HG03103 (cell line): ENCODE data around the gene CNOT6.
"Not testable (repeated sequence)": the region's sequence is repeated elsewhere in the genome, so short reads cannot be mapped to it uniquely, and the experiment has no call there.

Experiments used
- ATAC-seq: cut with Tn5 transposase; IDR thresholded peaks from one replicate; pipeline ENCODE4 v1.9.1; 2021; ENCODE audit warnings: low read depth; ENCODE audit not compliant: unreplicated experiment

Gene CNOT6

DNA sequence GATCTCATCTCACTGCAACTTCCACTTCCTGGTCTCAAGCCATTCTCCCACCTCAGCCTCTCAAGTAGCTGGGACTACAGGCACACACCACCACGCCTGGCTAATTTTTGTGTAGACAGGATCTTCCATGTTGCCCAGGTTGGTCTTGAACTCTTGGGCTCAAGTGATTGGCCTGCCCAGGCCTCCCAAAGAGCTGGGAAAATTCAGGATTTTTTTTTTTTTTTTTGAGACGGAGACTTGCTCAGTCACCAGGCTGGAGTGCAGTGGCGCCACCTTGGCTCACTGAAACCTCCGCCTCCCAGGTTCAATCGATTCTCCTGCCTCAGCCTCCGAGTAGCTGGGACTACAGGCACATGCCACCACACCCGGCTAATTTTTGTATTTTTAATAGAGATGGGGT, 21.8 kb downstream of the CNOT6 start:
- not testable (repeated sequence) for ATAC-seq

DNA sequence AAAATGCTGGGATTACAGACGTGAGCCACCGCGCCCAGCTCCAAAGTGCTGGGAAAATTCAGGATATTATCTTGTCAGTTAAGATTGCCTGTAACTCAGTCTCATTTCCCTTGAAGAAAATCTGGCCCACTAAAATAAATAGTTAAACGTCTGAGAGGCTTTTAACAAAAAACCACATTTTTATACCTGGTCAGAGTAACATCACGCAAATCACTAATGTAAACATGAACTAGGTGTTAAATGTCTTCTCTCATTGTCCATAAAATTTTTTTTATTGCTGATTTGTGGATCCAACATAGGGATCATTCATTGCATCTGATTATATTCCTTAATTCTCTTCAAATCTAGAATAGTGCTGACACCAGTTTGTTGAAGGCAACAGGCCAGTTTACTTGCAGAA, 22.3 kb downstream of the CNOT6 start:
- ATAC-seq: no peak

DNA sequence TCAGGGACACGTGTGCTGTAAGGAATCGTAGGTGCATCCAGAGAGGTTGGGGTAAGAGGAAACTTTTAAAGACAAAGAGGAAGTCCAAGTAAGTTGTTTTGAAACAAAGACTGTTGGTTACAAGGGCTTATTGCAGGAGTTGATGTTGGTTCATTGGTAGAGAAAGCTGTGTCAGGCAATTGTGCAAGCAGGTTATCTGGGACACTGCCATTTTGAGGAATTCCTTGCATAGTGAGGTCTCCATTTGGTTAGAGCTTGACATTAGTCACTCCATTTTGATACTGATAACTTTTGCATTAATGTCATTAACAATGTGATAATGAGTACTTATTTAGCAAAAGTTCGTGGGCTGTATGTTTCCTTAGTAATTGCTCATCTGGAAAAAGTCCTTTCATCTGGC, 24.9 kb downstream of the CNOT6 start:
- ATAC-seq: no peak

DNA sequence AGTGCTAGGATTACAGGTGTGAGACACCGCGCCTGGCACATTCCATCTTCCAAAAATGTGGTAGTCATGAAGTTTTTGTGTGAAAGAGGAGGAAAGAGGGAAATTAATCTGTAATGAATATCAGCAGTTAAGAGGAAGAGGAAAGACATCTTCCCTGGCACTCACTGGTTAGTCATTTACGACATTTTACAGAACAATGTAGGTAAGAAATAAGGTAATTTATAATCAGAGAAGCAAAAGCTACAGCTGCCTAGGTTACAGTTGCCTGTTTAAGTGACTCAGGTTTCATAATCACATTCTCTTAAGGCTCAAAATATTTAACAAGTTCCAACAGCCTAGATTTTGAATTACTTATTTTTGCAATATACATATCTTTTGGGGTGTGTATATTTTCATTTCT, 26.9 kb downstream of the CNOT6 start:
- no peak for ATAC-seq

DNA sequence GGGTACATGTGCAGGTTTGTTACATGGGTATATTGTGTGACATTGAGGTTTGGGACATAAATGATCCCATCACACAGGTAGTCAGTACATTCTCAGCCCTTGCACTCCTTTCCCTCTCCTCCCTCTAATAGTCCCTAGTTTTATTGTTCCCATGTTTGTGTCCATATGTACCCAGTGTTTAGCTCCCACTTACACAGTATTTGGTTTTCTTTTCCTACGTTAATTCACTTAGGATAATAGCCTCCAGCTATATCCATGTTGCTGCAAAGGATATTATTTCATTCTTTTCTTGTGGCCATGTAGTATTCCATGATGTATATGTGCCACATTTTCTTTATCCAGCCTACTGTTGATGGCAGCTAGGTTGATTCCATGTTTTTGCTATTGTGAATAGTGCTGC, 27.4 kb downstream of the CNOT6 start:
- no peak for ATAC-seq

DNA sequence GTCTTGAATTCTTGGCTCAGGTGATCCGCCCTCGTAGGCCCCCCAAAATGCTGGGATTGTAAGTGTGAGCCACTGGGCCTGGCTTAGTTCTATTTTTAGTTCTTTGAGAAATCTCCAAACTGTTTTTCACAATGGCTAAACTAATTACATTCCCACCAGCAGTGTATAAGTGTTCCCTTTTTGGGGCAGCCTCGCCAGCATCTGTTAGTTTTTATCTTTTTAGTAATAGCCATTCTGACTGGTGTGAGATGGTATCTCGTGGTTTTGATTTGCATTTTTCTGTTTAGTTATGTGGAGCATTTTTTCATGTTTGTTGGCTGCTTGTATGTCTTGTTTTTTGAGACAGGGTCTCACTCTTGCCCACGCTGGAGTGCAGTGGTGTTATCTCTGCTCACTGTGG, 28.2 kb downstream of the CNOT6 start:
- ATAC-seq: no peak

DNA sequence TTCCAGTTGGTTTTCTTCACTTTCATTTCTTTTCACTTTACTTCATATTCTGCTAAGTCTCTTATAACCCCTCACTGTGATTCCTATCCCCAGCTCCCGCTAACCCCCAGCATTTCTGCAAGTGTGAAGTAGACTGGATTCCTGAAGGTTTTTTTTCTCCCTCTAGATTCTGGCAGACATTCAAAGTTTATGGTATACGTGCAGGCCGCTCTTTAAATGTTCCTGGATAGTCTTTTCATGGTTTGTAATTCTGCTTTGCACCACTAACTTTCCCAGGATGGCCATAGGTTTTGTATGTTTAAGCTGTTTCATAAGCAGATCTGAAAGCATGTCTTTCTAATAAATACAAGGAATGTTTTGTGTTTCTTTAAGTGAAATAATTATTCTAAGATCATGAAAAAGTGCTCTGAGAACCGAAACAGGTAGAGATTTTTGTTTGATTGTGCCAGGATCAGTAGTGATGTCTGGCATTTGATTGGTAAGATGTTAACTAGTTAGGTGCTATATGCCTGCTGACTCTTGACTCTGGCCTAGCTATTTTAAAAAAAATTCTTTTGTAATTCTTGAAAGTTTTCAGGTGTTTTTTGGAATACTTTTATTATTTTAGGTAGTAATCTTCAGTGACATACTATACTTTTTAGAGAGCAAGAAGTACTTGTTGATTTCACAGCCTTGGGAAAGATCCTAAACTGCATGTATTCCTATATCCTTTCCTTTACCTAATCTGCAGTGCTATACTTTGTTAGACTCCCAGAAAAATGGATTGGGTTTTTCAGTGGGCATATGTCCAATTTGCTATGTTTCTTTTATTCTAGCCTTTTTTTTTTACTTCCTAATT, 29.7 kb downstream of the CNOT6 start:
- ATAC-seq: no peak

DNA sequence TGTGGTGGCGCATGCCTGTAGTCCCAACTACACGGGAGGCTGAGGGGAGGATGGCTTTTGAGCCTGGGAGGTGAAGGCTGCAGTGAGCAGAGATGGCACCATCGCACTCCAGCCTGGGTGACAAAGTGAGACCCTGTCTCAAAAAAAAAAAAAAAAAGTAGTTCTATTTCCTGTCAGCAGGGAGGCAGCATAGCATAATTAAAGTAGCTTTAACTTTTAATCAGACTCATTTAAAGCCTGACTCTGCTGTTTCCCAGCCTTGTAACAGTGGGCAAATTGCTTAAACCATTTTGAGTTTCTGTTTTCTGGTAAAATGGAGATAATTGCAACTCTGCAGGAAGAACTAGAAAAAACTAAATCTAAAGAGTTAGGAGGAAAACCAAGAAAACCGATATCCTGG, 31.2 kb downstream of the CNOT6 start:
- ATAC-seq: no peak

DNA sequence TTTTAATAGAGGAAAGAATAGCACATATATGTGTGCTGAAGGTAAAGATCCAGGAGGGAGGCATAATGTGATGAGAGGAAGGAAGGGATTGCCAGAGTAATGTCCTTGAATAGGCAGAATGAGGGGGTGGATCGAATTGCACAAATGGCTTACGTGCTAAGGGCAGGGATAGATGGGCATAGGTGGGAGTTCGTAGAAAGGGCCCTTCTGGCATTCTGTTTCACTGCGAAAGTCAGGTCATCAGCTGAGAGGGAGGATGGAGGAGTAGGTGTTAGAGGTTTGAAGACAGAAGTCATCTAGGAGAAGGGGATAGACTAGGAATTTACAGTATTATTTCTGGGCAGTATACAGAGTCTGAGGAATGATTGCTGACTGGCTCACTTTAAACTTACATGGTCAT, 32.1 kb downstream of the CNOT6 start:
- ATAC-seq: no peak

DNA sequence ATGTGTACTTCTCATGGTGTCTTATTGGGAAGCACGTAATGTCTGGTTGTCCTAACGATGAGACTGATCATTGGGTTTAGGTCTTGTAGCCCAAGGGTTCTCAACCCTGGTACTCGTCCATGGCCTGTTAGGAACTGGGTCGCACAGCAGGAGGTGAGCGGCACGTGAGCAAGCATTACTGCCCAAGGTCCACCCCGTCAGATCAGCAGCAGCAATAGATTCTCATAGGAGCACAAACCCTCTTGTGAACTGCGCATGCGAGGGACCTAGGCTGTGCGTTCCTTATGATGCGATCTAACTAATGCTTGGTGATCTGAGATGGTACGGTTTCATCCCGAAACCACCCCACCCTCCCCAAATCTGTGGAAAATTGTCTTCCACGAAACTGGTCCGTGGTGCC, 33.5 kb downstream of the CNOT6 start:
- no peak for ATAC-seq

DNA sequence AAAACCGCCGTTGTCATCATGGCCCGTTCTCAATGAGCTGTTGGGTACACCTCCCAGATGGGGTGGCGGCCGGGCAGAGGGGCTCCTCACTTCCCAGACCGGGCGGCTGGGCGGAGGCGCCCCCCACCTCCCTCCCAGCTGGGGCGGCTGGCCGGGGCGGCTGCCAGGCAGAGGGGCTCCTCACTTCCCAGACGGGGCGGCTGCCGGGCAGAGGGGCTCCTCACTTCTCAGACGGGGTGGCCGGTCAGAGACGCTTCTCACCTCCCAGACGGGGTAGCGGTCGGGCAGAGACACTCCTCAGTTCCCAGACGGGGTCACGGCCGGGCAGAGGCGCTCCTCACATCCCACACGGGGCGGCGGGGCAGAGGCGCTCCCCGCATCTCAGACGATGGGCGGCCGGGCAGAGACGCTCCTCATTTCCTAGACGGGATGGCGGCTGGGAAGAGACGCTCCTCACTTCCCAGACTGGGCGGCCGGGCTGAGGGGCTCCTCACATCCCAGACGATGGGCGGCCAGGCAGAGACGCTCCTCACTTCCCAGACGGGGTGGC, 36.9 kb downstream of the CNOT6 start:
- ATAC-seq: not testable (repeated sequence)

DNA sequence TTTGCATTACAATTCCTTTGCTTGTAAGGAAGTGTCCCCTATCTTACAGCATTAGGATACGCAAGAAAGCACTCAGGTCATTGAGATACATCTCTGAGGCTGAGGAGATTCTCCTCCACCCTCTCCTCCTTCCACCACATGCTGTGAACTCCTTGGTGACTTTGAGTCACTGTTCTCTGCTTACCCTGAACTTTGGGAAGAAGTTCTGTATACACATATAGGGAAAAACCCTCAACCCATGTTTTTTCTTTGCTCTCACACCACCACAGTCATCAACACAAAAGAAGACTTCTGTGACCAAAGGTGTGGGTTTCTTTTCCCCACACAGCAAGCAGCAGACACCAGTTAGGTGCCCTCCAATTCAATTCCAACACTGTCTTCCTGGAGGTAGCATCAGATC, 38.1 kb downstream of the CNOT6 start:
- no peak for ATAC-seq

DNA sequence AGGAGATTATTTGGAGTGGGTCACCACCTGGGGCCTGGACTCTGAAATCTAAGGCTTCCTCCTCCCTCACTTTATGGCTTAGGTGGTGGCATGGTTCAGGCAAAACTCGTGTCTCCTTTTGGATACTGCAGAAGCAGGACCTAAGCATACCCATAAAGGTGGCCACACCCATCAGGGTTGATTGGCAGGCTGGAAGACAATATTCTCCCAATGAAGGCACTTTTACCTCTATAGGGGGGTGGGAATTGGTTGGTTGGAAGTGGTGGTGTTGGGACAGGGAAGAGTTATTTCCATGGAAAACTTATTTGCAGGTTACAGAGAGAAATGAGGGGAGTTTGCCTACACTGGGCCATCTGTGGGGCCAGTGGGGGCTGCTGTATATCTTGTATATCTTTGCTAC, 39.7 kb downstream of the CNOT6 start:
- no peak for ATAC-seq

DNA sequence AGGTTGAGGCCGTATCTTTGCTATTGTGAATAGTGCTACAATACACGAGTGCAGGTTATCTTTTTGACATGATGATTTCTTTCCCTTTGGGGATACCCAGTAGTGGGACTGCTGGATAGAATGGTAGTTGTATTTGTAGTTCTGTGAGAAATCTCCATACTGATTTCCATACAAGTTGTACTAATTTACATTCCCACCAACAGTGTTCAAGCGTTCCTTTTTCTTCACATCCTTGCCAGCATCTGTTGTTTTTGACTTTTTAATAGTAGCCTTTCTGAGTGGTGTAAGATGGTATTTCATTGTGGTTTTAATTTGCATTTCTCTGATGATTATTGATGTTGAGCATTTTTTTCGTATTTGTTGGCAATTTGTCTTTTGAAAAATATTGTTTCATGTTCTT, 41.4 kb downstream of the CNOT6 start:
- no peak for ATAC-seq

DNA sequence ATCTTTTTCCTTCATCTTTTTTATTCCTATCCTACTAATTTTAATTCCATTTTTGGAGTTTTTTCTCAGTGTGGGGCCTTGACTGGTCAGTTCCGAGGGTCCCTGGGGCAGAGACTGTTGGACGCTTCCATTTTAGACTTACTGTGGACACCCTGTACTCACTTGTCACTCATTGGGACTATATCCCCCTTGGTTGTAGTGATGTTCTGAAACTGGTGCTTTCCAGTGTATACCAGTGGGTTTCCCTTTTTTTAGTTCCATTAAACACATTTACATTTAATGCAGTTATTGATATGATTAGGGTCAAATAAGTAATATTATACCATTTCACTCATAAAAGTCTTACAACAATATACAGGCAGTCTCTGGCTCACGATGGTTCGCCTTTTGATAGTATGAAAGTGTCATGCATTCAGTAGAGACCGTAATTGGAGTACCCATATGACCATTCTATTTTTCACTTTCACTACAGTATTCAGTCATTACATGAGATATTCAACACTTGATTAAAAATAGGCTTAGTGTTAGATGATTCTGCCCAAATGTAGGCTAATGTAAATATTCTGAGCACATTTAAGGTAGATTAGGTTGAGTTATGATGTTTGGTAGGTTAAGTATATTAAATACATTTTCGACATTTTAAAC, 46.0 kb downstream of the CNOT6 start:
- ATAC-seq: peak; percentile 90

DNA sequence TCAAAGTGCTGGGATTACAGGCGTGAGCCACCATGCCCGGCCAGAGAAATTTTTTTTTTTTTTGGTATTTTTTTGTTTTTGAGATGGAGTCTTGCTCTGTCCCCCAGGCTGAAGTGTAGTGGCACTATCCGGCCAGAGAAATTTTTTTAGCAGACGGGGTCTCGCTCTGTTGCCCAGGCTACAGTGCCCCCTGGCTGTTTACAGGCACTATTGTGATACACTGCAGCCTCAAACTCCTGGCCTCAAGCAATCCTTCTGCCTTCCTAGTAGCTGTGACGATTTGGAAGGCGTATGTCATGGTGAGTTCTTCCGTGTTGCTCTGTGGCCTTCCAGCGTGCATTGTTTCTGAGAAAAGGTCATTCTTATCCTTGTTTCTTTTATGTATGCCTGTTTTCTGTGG, 47.5 kb downstream of the CNOT6 start:
- ATAC-seq: no peak

DNA sequence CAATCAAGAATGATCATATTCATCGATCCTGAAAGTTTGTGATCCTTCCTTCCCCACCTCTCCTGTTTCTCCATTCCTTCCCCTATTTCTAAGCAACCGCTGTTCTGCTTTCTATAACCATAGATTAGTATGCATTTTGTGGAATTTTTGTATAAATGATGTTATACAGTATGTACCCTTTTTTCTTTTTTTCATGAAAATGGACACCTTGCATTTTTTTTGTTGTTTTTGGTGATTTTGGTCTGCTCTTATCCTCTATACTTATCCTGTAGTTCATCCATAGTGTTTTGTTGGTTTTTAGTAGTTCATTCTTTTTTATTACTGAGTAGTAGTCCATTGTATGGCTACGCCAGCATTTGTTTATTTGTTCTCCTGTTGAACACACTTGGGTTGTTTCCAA, 51.1 kb downstream of the CNOT6 start:
- no peak for ATAC-seq

DNA sequence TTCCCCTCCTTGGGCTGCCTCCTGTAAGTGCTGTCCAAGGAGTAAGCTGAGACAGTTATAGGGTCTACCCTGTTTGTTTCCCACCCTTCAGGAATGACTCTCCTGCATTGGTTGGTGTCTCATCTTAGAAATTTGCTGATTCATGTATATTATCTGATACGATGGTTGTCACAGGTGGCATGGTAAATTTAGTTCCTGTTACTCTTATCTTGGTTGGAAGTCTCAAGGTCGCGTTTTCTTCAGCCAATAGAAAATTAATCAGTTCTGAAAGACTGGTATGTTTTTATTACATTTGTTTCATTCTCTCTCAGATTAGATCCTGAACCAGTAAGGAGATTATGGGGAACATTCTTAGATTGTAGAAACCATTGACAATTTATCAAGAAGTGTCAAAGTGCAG, 54.4 kb downstream of the CNOT6 start:
- ATAC-seq: no peak

DNA sequence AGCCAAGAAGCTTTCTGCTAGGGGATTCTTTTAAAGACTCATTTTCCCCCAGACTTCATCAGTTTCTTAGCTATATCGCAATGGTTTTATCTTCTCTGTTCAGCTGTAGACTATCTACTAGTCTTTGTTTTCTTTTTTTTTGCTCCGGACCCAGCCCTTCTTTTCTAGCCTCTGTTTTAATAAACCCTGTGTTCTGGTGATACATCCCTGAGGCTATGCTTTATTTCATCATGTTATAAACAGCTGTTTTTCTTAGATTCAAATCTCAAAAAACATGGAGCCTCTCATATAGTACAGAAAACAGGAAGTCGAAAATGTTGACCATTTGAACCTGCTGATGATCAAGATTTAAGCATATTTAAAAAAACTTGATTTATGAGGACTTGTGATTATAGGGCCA, 59.4 kb downstream of the CNOT6 start:
- no peak for ATAC-seq

DNA sequence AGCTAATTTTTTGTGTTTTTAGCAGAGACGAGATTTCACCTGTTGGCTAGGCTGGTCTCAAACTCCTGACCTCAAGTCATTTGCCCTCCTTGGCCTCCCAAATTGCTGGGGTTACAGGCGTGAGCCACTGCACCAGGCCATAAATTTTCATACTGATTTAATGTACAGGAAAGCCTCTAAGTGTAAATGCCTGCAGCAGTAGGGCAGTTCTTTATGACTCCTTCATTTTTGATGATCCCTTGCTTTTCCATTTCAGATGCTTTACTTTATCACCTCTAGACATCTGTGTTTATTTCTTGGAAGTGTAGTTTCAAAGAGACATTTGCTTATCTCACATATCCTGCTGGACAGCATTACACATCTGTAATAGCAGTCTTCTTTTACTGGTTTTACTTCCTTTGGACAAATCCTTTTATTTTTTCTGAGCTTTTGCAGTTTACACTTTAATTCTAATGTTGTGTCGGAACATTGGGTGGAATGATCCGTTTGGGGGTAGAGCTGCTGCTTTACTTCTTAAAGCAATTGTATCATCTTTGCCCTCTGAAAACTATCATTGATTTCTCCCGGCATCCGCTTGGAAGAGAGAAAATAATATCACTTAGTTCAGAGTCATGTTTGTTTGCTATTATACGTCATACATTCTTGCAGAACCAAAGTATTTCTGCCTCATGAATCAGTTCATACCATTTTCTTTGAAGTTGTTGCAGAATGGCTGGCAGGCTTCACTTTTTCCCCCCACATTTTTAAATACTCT, 61.2 kb downstream of the CNOT6 start:
- ATAC-seq: no peak

DNA sequence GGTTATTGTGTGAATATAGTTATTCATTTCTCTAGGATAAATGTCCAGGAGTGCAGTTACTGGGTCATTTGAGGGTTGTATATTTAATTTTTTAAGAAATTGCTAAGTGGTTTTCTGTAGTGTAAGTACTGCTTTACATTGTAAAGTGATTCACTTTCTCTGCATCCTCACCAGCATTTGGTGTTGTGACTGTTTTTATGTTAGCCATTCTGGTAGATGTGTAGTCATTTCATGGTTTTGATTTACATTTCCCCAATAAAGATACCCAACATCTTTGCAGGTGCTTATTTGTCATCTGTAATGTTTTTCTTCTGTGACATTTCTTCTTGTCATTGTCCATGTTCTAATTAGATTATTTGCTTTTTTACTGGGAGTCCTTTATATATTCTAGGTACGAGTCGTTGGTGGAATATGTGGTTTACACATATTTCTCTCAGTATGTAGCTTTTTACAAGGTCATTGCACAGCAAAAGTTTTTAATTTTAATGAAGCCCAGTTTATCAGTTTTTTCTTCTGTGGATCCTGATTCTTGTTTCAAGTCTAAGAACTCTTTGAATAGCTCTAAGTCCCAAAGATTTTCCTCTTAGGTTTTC, 63.1 kb downstream of the CNOT6 start:
- ATAC-seq: no peak
